ENCODE results near the gene MRPL38. TPM values are rescaled to one million over a fixed set of nuclear protein-coding genes. Genes with fewer than 3 reads are reported as not detected.

The MRPL38 gene
- total RNA-seq = 32.2 TPM

DNA sequence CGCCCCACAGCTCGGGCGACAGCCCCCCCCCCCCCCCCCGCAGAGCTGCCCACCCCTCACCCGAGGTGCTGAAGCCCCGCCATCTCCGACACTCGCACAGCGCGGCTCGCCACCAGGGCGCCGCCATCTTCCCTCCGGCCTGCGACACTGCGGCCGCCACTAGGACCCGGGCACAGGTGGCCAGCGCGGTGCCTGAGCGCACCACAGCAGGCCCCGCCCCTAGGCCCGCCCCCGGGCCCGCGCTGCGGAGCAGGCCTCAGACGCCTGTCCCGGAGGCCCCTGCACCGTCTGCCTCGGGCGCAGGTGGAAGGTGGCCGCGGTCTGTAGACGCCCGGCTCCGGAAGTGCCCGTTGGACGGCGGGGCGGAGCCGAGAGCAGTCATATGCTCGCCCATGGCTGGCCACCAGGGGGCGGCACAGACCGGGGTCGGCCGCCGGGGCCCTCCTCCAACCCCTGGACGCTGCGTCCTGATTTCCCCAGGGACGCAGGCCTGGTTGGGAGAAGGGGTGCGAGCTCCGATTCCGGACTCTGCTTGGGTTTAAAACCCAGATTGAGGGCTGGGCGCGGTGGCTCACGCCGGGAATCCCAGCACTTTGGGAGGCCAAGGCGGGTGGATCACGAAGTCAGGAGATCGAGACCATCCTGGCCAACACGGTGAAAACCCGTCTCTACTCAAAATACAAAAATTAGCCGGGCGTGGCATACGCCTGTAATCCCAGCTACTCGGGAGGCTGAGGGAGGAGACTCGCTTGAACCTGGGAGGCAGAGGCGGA, at the start of gene MRPL38:
Gene MRPL38 (minus strand): TSS at position 136 of the 773 bp plus-strand sequence. CDS start 9 bp downstream, at position 127.
- DNase-seq (ENCODE audit: low spot score in 2 of 2) (peak; percentile 92 to 95), FAIRE-seq (no peak)

DNA sequence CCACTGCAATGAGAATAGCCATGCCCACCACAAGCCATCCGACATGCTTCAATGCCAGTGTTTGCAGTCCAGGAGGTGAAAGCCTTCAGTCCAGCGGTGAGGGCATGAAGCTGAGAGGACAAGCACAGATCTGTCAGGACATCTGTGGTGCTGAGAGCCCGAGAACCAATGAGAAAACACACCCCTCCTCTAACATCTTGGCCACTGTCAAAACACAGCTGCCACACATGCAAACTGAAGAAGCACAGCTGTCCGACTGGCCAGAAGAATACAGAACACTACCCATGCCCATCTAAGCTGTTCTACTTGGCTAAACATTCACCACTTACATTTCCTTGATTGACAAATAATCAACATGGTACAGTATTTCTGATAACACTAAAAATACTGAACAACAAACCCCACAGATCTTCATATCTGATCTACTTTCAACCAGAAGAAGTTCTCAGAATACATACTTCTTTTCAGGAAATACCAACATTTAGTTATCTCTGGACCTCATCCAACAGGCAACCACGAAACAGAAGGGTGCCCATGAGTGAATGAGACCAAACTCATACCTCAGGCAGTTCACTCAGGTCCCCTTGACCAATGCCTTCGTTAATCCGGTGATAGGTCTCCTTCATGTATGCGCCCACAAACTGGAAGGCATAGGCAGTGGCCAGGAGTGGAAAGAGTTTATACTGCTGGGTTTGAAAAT, 46.3 kb upstream of the MRPL38 start:
- FAIRE-seq = no peak

DNA sequence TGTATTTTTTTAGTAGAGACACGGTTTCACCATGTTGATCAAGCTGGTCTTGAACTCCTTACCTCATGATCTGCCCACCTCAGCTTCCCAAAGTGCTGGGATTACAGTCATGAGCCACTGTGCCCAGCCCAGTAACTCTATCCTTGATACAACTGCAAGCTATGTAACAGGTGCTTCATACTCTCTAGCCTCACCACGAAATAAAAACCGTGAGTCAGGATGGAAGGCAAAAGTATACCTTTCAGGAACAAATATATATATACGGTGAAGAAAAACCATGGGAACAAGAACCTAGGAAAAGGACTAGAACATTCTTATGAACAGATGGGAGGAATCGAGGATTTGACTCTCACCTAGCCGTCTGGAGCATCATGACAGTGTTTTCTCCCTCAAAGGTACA, 45.7 kb upstream of the MRPL38 start:
- no peak for DNase-seq (ENCODE audit: low spot score in 2 of 2)
- no peak for FAIRE-seq

More for the DNA sequence above, 46.3 kb upstream of the MRPL38 start:
- no peak for DNase-seq (ENCODE audit: low spot score in 2 of 2)

DNA sequence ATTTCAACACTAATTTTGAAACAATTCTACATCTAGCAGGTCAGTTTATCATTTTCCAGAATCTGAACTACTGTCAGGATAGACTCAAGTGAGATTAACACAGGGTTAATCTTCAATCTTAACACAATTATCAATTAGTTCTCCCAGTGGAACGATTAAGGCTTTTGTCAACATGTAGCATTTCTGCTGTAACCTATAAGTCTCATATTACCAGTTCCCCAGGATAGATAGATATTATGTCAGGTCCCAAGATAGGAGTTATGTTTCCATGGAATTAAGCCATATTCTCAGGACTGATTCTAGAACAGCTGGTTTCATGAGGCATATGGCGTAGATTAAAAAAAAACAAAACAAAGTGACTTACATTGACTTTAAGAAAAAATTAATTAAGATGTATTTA, 40.5 kb upstream of the MRPL38 start:
- FAIRE-seq (no peak), DNase-seq (ENCODE audit: low spot score in 2 of 2) (no peak)

DNA sequence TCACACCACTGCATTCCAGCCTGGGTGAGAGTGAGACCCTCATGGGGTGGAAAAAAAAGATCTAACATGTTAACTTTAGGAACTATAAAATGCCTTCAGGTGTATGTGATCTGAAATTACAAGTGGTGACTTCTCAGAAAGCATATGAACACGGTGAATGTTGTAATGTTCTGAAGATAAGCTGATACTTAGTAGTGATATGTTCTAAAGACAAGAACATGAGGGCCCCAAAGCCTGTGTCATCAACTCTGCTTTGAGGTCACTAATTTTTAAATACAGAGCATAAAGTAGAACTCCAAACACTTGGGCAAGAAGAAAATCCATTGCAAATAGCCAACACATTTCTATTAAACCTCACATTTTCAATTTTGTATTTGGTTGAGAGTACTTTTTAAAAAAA, 38.8 kb upstream of the MRPL38 start:
- DNase-seq (ENCODE audit: low spot score in 2 of 2) = no peak
- no peak for FAIRE-seq

DNA sequence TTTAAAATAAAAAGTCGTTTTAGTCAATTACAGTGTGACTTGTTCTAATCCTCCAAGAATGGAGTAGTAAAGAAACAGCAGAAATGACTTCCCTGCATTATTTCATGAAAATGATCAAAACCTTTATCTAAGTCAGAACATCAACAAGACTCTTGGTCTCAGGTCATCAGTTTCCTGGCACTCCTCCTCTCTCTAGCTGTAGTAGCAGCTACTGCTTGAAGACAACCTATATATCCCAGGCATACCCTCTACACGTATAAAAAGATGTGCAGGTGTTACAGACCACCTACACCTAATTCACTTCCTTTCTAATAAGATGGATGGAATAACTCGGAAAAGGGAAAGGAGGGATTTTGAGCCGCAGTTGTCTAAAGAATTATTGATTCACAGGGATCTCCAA, 37.8 kb upstream of the MRPL38 start:
- FAIRE-seq (no peak), DNase-seq (ENCODE audit: low spot score in 2 of 2) (no peak)

DNA sequence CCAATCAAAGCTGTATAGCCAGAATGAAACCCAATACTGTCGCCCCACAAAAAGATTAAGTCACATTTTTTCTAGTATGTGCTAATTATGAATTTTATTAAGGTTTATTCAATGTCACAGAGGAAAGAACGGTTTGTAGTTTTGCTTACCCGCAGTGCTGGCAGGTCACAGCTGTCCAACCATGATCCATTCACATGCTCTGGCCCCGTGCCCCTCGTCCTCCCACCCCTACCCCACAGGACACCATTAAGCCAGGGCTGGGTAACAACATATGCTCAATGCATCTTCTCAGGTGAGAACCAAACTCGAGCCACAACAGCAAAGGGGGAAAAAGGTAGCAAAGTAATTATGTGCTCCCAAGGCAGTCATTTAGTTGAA, 36.7 kb upstream of the MRPL38 start:
- FAIRE-seq (no peak), DNase-seq (ENCODE audit: low spot score in 2 of 2) (no peak)

DNA sequence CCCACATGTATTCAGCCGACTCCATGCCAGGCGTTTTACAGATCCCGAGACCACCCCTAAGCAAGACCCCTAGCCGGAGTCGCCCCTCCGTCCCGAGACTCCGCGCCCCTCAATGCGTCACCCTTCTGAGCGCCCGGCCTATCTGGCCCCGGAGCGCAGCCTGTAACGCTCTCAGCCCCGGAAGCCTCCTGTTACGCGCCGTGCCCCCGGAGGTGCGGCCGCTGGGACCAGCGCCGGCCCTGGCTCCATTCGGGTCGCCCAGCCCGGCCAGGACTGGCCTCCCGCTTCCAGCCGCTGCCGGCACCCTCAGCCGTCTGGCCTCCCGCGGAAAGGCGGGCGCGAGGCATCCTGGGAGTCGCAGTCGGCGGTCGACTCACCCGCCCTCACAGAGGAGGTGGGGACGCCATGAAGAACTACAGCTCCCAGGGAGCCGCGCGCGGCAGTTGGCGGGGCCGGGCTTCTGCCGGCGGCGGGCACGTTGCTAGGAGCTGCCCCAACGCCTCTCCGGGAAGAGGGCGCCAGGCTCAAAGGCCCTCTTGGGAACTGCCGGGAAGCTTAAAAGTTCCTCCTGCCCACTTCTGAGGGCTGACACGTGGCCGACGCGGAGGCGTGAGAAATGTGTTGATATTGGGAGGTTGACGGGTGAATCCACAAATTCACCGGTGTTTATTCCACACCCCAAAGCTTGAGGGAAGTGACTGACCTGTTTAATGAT, 36.2 kb upstream of the MRPL38 start, which contains the start of gene FBF1:
Gene FBF1 (minus strand): TSS at position 316 of the 715 bp plus-strand sequence. CDS start 2,893 bp downstream, outside the sequence.
- FAIRE-seq (no peak), DNase-seq (ENCODE audit: low spot score in 2 of 2) (peak; percentile 98 to 99)

DNA sequence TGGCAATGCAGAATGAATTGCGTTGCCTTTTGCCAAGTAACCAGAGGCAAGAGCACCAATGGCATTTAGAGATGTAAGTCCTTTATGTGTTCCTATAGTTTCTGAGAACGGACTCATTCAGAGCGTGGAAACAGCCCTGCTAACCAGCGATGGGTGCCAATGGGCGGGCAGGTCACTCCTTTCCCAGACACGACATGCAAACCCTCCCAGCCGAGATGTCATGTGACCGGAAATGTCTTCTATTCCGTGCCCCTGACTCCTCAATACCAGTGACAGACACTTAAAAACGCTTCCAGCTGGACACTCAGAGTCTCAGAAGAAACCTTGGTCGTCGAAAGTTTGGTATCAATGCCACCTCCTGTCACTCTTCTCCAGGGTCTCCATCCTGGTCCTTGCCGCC, 33.0 kb upstream of the MRPL38 start:
- FAIRE-seq (no peak), DNase-seq (ENCODE audit: low spot score in 2 of 2) (no peak)

DNA sequence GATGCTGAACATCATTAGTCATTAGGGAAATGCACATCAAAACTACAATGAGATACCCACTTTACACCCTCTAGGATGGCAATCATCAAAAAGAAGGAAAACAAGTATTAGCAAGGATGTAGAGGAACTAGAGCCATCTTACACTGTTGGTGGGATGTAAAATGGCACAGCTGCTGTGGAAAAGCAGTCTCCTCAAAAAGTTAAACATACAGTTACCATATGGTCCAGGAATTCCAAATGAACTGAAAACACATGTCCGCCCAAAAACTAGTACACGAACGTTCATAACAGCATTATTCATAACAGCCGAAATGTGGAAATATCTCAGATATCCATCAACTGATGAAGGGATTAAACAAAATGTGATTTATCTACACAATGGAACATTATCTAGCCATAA, 29.1 kb upstream of the MRPL38 start:
- no peak for FAIRE-seq

DNA sequence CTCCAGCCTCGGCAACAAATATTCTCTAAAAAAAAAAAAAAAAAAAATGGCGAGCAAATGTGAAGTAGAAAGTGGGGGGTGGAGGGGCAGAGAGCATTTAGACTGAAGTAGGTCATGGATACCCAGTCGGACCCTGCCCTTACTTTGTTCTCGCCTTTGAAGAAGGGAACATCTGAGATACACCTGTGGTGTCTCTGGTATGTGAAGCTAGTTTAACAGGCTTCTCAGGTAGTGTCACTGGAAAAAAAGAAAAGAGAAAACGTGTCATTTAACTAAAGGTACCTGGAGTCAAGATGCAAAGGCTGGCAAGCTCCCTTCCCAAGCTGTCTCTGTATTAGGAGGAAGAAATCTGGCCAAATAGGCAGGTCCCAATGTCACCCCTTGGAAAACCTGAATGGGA, 28.2 kb upstream of the MRPL38 start:
- no peak for DNase-seq (ENCODE audit: low spot score in 2 of 2)
- FAIRE-seq = no peak

More for the DNA sequence above, 29.1 kb upstream of the MRPL38 start:
- no peak for DNase-seq (ENCODE audit: low spot score in 2 of 2)

DNA sequence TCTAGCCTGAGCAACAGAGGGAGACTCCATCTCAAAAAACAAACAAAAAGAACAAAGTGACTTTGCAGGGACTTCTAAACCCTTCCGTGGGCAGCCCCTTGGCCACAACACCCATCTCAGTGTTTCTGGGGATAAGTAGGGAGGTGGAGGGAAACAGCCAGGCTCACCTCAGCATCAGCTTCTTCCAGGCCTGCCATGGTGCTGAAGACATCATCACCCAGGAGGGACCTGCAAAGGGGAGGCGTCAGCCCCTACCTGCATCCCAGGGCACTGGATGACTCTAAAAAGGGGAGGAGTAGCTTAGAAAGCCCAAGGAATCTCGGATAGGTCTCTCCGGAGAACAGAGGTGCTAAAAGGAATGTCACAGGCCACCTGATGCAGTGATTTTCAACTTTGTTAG, 26.4 kb upstream of the MRPL38 start:
- FAIRE-seq (no peak), DNase-seq (ENCODE audit: low spot score in 2 of 2) (no peak)

DNA sequence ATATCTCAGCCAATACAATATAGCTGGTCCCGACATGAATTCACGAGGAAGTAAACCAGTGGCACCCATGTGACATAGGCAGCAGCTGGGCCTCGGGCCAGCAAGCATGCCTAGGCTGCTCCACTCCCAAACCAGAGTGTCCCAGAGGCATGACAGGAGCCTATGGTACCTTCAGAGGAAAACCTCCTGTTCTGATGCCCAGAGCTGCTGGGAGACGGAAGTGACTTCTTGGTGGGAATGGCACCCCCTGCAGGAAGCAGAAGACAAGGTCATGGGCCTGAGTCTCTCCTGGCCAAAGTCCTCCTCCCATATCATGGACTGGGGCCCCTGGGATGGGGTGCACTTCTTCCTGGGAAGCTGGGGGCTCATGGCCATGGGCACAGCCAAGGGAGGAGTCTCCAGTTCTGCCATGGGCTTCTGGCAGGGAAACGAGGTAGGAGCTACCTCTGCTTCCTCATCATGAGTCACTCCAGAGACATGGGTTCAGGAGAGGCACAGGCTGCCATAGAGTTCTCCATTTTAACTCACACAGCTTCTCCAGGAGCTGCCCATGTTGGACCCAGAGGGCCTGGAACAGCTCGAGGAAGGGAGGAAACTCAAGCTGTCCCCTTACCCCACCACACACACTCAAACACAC, 22.7 kb upstream of the MRPL38 start:
- no peak for DNase-seq (ENCODE audit: low spot score in 2 of 2)
- FAIRE-seq = no peak

DNA sequence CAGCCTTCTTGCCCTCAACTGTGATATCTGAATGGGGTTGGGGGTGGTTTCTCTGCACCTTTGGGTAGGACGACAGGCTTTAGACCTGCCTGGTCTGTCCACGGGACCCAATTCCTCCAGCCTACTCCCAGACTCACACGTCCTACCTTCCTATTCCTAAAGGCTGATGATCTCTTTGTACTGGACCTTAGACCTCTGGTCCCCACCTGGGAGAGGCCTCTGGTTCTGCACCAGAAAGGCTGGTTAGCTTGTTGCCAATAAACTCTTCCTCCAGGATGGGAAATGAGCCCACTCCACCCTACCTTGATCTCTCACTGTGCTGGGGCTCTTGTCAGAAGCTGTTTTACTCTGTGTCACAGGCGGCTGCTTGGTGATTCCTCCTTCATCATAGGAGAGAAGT, 21.8 kb upstream of the MRPL38 start:
- DNase-seq (ENCODE audit: low spot score in 2 of 2) (no peak), FAIRE-seq (no peak)

DNA sequence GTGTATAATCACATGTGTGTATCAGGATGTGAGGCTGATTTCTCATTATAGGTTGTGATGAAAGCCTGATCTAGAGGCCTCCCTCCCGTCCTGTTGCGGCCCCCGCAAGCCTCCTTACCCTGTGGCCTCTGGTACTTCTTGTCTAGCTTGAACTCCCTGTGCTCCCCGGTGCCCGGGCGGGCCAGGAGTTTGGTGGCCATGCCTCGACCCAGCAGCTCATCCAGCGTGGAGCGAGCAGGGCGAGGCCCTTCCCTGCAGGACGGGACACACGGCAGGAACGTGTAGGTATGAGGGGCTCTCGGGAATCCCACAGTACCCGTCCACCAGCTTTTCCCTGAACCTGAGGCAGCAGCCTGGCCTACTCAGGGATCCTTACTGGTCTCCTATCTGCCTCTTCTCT, 21.2 kb upstream of the MRPL38 start:
- no peak for FAIRE-seq

DNA sequence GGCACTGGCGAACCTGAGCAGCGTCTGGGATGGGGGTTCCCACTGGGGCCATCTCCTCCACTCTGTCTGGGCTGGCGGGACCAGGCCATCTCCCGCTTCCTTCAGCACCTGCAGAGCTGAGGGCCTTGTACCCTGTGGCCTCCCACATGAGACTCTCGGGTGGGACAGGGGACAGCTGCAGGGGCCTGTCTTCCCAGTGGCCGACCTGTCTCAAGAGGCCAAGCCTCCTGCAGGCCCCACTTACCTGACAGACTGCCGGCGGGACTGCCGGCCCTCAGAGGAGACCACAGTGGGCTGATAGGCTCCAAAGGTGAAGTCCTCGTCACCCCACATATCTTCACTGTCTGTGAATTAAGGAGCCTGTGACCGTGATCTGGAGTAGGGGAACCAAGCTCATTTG, 20.4 kb upstream of the MRPL38 start:
- FAIRE-seq (no peak), DNase-seq (ENCODE audit: low spot score in 2 of 2) (no peak)

More for the DNA sequence above, 21.2 kb upstream of the MRPL38 start:
- no peak for DNase-seq (ENCODE audit: low spot score in 2 of 2)

DNA sequence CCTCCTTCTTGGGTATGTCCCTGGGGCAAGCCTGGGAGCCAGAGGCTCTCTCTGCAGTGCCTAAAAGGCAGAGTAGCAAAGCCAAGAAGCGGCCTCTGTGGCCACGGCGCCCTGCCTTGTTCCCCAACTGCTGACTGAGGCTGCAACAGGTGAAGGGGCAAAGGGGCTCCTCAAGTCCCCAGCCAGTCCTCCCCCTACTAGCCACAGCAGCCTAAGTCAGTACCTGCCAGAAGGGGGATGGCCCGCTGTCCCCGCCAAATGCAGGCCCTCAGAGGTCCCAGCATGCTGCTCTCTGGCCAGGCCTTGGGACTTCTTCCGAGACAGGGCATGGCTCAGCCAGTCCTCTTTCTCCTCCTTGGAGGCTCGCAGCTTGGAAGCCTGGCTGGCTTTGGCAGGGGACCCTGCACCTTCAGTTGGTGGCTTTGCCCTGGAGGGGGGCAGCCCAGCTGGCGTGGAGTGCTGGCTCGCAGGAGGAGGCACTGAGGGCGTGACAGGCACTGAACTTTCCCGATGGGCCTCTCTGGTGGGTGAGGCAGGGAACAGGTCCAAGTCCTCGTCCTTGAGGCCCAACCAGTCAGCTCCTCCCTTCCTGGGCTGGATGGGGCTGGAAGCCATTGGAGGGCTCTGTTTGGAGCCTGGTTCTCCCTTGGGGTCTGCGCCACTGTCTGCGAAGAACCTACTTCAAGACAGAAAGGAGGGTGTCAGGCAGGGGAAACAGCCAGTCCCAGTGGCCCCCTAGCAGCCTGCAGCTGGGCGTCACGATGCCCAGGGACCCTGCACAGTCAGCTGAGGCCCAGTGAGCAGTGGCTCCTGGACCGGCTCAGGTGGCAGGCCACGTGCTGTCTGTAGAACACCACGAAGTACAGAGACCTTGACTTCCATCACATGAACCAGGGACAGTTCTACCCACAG, 18.5 kb upstream of the MRPL38 start:
- FAIRE-seq (no peak), DNase-seq (ENCODE audit: low spot score in 2 of 2) (no peak)

DNA sequence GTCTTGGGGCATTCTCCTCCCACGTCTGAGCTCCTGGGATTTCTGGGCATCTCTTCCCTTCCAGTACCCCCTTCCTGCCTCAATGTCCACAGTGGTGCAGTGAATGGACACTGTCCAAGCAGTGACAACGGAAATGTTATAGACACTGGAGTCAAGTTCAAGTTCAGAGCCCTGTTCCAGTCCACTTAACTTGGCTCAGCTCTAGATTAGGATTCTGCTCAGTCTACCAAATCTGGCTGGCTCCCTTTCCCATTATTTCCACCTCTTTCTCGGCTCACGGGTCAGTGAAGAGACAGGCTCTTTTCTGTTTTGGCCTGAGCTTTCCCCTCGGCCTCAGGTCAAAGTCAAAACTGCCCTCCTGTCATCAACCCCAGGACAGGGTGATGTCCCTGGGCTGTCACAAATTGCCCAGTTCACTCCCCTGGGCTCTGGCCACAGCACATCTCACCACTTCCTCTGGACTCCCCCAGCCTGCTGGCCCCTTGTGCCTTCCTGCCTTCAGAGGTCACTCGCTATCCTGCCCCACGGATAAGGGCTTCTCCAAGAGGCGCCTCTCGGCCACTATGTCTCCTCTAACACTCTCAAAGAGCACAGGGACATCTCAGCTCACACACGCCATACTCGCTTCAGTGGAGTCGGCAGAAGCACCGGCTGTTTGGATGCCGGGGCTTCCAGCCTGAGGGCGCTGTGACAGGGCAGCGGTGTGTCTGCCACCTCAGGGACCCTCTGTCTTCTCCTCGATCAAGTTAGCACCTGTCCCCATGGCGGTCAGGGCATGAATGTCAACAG, 17.7 kb upstream of the MRPL38 start:
- no peak for FAIRE-seq
- DNase-seq (ENCODE audit: low spot score in 2 of 2) = no peak

DNA sequence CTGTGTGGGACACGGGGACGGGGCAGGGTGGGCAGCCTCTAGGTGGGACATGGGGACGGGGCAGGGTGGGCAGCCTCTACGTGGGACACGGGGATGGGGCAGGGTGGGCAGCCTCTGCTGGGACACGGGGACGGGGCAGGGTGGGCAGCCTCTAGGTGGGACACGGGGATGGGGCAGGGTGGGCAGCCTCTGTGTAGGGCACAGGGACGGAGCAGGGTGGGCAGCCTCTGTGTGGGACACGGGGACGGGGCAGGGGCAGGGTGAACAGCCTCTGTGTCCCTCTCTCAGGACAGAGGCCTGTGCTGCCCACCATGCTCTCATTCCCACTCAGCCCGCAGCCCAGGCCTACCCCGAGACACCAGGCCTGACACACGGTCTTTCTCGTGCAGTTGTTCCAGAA, 16.9 kb upstream of the MRPL38 start:
- DNase-seq (ENCODE audit: low spot score in 2 of 2) = no peak

More for the DNA sequence above, 16.9 kb upstream of the MRPL38 start:
- FAIRE-seq = no peak
